WTC11 (cell line): ENCODE measurements around the gene PPFIBP2. TPM values are rescaled to one million over a fixed set of nuclear protein-coding genes. Genes with fewer than 3 reads are reported as not detected.

Source experiments
- ATAC-seq: fragments of 200-7000 bp; cut with Tn5 transposase; 2 replicates; pipeline ENCODE4 v1.10.0; 2021; ENCODE audit warnings: mild to moderate bottlenecking, moderate library complexity
- CTCF ChIA-PET: fragments of 300-600 bp; sonication (Branson Sonifier 250); formaldehyde crosslinking; loops from one replicate; lab custom pipeline; 2021; ENCODE audit warnings: antibody characterized with exemption; lab: Charles Lee
- POLR2A ChIA-PET: fragments of 350-600 bp; sonication (Branson Sonifier 250); formaldehyde crosslinking; loops from one replicate; lab custom pipeline; 2021; ENCODE audit warnings: antibody characterized with exemption; lab: Charles Lee
- DNase-seq: peaks from one replicate; pipeline ENCODE4 v3.0.0; 2021; ENCODE audit warnings: low spot score
- H3K27ac Mint-ChIP-seq: 2 replicates; pipeline ENCODE4 v1.8.0; 2021; ENCODE audit warnings: mixed read lengths
- H3K27me3 Mint-ChIP-seq: 2 replicates; pipeline ENCODE4 v1.8.0; 2021; ENCODE audit warnings: low read depth, mild to moderate bottlenecking, moderate library complexity, mixed read lengths
- H3K36me3 Mint-ChIP-seq: 2 replicates; pipeline ENCODE4 v1.8.0; 2021; ENCODE audit warnings: mixed read lengths
- H3K4me1 Mint-ChIP-seq: 2 replicates; pipeline ENCODE4 v1.8.0; 2022; ENCODE audit warnings: mixed read lengths
- H3K4me3 Mint-ChIP-seq: 2 replicates; pipeline ENCODE4 v1.8.0; 2021; ENCODE audit warnings: mild to moderate bottlenecking, moderate library complexity, mixed read lengths
- H3K9me3 Mint-ChIP-seq: 2 replicates; pipeline ENCODE4 v1.8.0; 2021; ENCODE audit warnings: mixed read lengths
- ESRRA ChIP-seq: sonication (generic); formaldehyde crosslinking; IDR thresholded peaks from 2 replicates; pipeline ENCODE4 v1.8.1; 2022; ENCODE audit warnings: mild to moderate bottlenecking, missing genetic modification reagents, borderline replicate concordance
- FOXJ3 ChIP-seq: sonication (generic); formaldehyde crosslinking; IDR thresholded peaks from 2 replicates; pipeline ENCODE4 v1.9.0; 2021; ENCODE audit warnings: missing genetic modification reagents, mild to moderate bottlenecking, borderline replicate concordance
- MYBL2 ChIP-seq: sonication (generic); formaldehyde crosslinking; IDR thresholded peaks from 2 replicates; pipeline ENCODE4 v1.8.1; 2023; ENCODE audit warnings: mild to moderate bottlenecking, moderate library complexity, missing genetic modification reagents
- PRRX2 ChIP-seq: fragments of 250-450 bp; sonication (Bioruptor Pico); IDR thresholded peaks from 2 replicates; pipeline ENCODE4 v1.8.0; 2021; ENCODE audit warnings: mild to moderate bottlenecking
- SMAD3 ChIP-seq: sonication (generic); formaldehyde crosslinking; IDR thresholded peaks from 2 replicates; pipeline ENCODE4 v1.8.0; 2022; ENCODE audit warnings: missing genetic modification reagents, mild to moderate bottlenecking, borderline replicate concordance
- SMAD4 ChIP-seq: sonication (generic); formaldehyde crosslinking; IDR thresholded peaks from 2 replicates; pipeline ENCODE4 v1.8.0; 2022; ENCODE audit warnings: mild to moderate bottlenecking, missing genetic modification reagents
- SOX15 ChIP-seq: fragments of 250-450 bp; sonication (Bioruptor Pico); IDR thresholded peaks from 2 replicates; pipeline ENCODE4 v1.9.0; 2021; ENCODE audit warnings: mild to moderate bottlenecking
- SP1 ChIP-seq: sonication (generic); formaldehyde crosslinking; conservative IDR thresholded peaks from 2 replicates; pipeline ENCODE4 v1.8.1; 2022; ENCODE audit warnings: missing genetic modification reagents
- ZBTB21 ChIP-seq: sonication (generic); formaldehyde crosslinking; IDR thresholded peaks from 2 replicates; pipeline ENCODE4 v1.8.1; 2023; ENCODE audit warnings: mild to moderate bottlenecking, missing genetic modification reagents, borderline replicate concordance
- ZNF263 ChIP-seq: sonication (generic); formaldehyde crosslinking; IDR thresholded peaks from 2 replicates; pipeline ENCODE4 v1.8.1; 2022; ENCODE audit warnings: low read depth, mild to moderate bottlenecking, moderate library complexity, missing genetic modification reagents
- ZNF671 ChIP-seq: fragments of 250-450 bp; sonication (Bioruptor Pico); IDR thresholded peaks from 2 replicates; pipeline ENCODE4 v1.8.0; 2021; ENCODE audit warnings: mild to moderate bottlenecking
- total RNA-seq: library from RNA; stranded (reverse); gene quantifications from 3 replicates; pipeline ENCODE4 v1.2.3, GENCODE V29; 2021
- TF ChIP-seq, protein P1 (sequence below): sonication (generic); formaldehyde crosslinking; conservative IDR thresholded peaks from 2 replicates; pipeline ENCODE4 v1.8.1; 2023; ENCODE audit warnings: mild to moderate bottlenecking, low read depth, missing genetic modification reagents, moderate library complexity
- TF ChIP-seq, protein P2 (sequence below): sonication (generic); formaldehyde crosslinking; conservative IDR thresholded peaks from 2 replicates; pipeline ENCODE4 v1.8.1; 2022; ENCODE audit warnings: mild to moderate bottlenecking, missing genetic modification reagents
- TF ChIP-seq, protein P3 (sequence below): sonication (generic); formaldehyde crosslinking; IDR thresholded peaks from 2 replicates; pipeline ENCODE4 v1.8.1; 2023; ENCODE audit warnings: mild to moderate bottlenecking, missing genetic modification reagents, moderate library complexity
- TF ChIP-seq, protein P4 (sequence below): sonication (generic); formaldehyde crosslinking; IDR thresholded peaks from 2 replicates; pipeline ENCODE4 v1.8.1; 2023; ENCODE audit warnings: mild to moderate bottlenecking, moderate library complexity, missing genetic modification reagents
- TF ChIP-seq, protein P5 (sequence below): sonication (generic); formaldehyde crosslinking; IDR thresholded peaks from 2 replicates; pipeline ENCODE4 v1.8.0; 2023; ENCODE audit warnings: missing genetic modification reagents, mild to moderate bottlenecking, borderline replicate concordance
- TF ChIP-seq, protein P6 (sequence below): fragments of 250-450 bp; sonication (Bioruptor Pico); IDR thresholded peaks from 2 replicates; pipeline ENCODE4 v1.9.0; 2021; ENCODE audit warnings: mild to moderate bottlenecking, borderline replicate concordance

The PPFIBP2 gene
- total RNA-seq, 1 experiment from 2014 or later, result 21.4 TPM

DNA sequence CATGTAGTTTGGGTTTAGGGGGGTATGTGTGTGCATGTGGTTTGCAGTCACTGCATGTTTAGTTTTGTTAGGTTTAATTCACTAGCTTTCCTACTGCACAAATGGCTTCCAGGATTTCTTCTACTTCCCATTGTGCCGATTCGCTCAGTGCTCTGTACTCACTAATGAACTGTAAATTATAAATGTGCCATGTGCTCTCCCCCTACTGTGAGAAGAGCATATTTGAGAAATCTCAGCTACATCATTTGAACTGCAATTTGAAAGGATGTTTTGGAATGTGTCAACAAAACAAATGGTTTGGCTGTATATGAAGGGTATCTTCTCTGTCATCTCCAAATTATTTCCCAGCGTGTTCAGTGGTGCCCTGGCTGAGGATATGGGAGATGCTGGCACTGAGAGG lies 131.4 kb downstream of the PPFIBP2 start:
- Mint-ChIP-seq H3K36me3 (peaks cover 22% of the 10 kb centered on the region), H3K4me1 (peaks cover 5% of the 10 kb centered on the region), H3K9me3 (no peaks in the 10 kb centered on the region), H3K27ac (no peak overlapping the region), H3K27me3 (no peaks in the 10 kb centered on the region), H3K4me3 (no peak overlapping the region)
- DNase-seq (no peak), ATAC-seq (no peak)
- CTCF ChIA-PET, result interaction anchor here (1.5 to 1.6 kb wide), 2 partner anchors 12 to 73 kb away, joined by 4 to 10 read pairs; no protein-coding TSS in a partner anchor
- TF ChIP-seq, protein P1, sequence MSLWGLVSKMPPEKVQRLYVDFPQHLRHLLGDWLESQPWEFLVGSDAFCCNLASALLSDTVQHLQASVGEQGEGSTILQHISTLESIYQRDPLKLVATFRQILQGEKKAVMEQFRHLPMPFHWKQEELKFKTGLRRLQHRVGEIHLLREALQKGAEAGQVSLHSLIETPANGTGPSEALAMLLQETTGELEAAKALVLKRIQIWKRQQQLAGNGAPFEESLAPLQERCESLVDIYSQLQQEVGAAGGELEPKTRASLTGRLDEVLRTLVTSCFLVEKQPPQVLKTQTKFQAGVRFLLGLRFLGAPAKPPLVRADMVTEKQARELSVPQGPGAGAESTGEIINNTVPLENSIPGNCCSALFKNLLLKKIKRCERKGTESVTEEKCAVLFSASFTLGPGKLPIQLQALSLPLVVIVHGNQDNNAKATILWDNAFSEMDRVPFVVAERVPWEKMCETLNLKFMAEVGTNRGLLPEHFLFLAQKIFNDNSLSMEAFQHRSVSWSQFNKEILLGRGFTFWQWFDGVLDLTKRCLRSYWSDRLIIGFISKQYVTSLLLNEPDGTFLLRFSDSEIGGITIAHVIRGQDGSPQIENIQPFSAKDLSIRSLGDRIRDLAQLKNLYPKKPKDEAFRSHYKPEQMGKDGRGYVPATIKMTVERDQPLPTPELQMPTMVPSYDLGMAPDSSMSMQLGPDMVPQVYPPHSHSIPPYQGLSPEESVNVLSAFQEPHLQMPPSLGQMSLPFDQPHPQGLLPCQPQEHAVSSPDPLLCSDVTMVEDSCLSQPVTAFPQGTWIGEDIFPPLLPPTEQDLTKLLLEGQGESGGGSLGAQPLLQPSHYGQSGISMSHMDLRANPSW, result no peak
- no peak for TF ChIP-seq ZBTB21 (CRISPR knock-in tag)
- TF ChIP-seq FOXJ3 (CRISPR knock-in tag), result no peak
- POLR2A ChIA-PET, result no interaction called here

DNA sequence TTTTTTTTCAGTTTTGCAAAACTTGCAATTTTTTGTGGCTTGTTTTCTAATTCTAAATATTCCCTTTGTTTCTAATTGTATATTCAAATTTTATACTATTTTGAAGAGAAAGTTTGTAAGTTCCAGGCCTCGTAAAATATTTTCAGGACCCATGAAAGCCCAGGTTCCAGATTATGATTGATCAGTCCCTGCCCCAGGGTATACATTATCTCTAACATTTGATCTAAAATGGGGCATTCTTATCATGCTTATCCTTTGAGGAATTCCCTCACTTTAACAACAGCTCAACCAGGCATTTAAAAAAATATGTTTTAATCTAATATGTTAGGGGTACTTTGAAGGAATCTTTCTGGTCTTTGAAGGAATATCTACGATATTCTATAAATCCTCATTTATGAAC lies 133.1 kb downstream of the PPFIBP2 start:
- no peak overlapping the region for H3K27ac Mint-ChIP-seq
- ChIA-PET POLR2A (no interaction called here), CTCF (interaction anchor here (1.1 to 1.3 kb wide), 2 partner anchors 11 to 75 kb away, joined by 4 to 9 read pairs; no protein-coding TSS in a partner anchor)
- H3K4me1 Mint-ChIP-seq, result no peaks in the 10 kb centered on the region
- H3K27me3 Mint-ChIP-seq, result no peaks in the 10 kb centered on the region
- TF ChIP-seq MYBL2 (CRISPR knock-in tag) (no peak), SMAD4 (CRISPR knock-in tag) (no peak), PRRX2 (no peak), ESRRA (CRISPR knock-in tag) (no peak), SP1 (CRISPR knock-in tag) (no peak), ZNF671 (CRISPR knock-in tag) (no peak), SMAD3 (CRISPR knock-in tag) (no peak), SOX15 (CRISPR knock-in tag) (no peak), ZNF263 (no peak), ZBTB21 (CRISPR knock-in tag) (no peak)
- TF ChIP-seq, protein P2, sequence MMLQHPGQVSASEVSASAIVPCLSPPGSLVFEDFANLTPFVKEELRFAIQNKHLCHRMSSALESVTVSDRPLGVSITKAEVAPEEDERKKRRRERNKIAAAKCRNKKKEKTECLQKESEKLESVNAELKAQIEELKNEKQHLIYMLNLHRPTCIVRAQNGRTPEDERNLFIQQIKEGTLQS (CRISPR knock-in tag), result no peak
- TF ChIP-seq, protein P3, sequence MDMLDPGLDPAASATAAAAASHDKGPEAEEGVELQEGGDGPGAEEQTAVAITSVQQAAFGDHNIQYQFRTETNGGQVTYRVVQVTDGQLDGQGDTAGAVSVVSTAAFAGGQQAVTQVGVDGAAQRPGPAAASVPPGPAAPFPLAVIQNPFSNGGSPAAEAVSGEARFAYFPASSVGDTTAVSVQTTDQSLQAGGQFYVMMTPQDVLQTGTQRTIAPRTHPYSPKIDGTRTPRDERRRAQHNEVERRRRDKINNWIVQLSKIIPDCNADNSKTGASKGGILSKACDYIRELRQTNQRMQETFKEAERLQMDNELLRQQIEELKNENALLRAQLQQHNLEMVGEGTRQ (CRISPR knock-in tag), result no peak
- TF ChIP-seq, protein P4, sequence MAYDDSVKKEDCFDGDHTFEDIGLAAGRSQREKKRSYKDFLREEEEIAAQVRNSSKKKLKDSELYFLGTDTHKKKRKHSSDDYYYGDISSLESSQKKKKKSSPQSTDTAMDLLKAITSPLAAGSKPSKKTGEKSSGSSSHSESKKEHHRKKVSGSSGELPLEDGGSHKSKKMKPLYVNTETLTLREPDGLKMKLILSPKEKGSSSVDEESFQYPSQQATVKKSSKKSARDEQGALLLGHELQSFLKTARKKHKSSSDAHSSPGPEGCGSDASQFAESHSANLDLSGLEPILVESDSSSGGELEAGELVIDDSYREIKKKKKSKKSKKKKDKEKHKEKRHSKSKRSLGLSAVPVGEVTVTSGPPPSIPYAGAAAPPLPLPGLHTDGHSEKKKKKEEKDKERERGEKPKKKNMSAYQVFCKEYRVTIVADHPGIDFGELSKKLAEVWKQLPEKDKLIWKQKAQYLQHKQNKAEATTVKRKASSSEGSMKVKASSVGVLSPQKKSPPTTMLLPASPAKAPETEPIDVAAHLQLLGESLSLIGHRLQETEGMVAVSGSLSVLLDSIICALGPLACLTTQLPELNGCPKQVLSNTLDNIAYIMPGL (CRISPR knock-in tag), result no peak
- TF ChIP-seq, protein P5, sequence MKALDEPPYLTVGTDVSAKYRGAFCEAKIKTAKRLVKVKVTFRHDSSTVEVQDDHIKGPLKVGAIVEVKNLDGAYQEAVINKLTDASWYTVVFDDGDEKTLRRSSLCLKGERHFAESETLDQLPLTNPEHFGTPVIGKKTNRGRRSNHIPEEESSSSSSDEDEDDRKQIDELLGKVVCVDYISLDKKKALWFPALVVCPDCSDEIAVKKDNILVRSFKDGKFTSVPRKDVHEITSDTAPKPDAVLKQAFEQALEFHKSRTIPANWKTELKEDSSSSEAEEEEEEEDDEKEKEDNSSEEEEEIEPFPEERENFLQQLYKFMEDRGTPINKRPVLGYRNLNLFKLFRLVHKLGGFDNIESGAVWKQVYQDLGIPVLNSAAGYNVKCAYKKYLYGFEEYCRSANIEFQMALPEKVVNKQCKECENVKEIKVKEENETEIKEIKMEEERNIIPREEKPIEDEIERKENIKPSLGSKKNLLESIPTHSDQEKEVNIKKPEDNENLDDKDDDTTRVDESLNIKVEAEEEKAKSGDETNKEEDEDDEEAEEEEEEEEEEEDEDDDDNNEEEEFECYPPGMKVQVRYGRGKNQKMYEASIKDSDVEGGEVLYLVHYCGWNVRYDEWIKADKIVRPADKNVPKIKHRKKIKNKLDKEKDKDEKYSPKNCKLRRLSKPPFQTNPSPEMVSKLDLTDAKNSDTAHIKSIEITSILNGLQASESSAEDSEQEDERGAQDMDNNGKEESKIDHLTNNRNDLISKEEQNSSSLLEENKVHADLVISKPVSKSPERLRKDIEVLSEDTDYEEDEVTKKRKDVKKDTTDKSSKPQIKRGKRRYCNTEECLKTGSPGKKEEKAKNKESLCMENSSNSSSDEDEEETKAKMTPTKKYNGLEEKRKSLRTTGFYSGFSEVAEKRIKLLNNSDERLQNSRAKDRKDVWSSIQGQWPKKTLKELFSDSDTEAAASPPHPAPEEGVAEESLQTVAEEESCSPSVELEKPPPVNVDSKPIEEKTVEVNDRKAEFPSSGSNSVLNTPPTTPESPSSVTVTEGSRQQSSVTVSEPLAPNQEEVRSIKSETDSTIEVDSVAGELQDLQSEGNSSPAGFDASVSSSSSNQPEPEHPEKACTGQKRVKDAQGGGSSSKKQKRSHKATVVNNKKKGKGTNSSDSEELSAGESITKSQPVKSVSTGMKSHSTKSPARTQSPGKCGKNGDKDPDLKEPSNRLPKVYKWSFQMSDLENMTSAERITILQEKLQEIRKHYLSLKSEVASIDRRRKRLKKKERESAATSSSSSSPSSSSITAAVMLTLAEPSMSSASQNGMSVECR (CRISPR knock-in tag), result no peak
- TF ChIP-seq, protein P6, sequence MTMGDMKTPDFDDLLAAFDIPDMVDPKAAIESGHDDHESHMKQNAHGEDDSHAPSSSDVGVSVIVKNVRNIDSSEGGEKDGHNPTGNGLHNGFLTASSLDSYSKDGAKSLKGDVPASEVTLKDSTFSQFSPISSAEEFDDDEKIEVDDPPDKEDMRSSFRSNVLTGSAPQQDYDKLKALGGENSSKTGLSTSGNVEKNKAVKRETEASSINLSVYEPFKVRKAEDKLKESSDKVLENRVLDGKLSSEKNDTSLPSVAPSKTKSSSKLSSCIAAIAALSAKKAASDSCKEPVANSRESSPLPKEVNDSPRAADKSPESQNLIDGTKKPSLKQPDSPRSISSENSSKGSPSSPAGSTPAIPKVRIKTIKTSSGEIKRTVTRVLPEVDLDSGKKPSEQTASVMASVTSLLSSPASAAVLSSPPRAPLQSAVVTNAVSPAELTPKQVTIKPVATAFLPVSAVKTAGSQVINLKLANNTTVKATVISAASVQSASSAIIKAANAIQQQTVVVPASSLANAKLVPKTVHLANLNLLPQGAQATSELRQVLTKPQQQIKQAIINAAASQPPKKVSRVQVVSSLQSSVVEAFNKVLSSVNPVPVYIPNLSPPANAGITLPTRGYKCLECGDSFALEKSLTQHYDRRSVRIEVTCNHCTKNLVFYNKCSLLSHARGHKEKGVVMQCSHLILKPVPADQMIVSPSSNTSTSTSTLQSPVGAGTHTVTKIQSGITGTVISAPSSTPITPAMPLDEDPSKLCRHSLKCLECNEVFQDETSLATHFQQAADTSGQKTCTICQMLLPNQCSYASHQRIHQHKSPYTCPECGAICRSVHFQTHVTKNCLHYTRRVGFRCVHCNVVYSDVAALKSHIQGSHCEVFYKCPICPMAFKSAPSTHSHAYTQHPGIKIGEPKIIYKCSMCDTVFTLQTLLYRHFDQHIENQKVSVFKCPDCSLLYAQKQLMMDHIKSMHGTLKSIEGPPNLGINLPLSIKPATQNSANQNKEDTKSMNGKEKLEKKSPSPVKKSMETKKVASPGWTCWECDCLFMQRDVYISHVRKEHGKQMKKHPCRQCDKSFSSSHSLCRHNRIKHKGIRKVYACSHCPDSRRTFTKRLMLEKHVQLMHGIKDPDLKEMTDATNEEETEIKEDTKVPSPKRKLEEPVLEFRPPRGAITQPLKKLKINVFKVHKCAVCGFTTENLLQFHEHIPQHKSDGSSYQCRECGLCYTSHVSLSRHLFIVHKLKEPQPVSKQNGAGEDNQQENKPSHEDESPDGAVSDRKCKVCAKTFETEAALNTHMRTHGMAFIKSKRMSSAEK, result no peak
- H3K9me3 Mint-ChIP-seq, result no peaks in the 10 kb centered on the region
- DNase-seq (no peak), ATAC-seq (no peak)
- no peak overlapping the region for H3K4me3 Mint-ChIP-seq
- peaks cover 32% of the 10 kb centered on the region for H3K36me3 Mint-ChIP-seq
